MM.1S (cell line): ENCODE data around the gene CARMIL1.

ENCODE experiments used
- CTCF ChIP-seq: fragments of 300-600 bp; sonication (generic); IDR thresholded peaks from 2 replicates; pipeline ENCODE4 v1.5.1; 2016; ENCODE audit warnings: antibody characterized with exemption, low read length, mixed read lengths
- EZH2 ChIP-seq: fragments of 300-600 bp; sonication (generic); optimal IDR thresholded peaks from 2 replicates; pipeline ENCODE3; 2017; ENCODE audit warnings: low read depth, mild to moderate bottlenecking, antibody characterized with exemption, low read length, mixed read lengths
- EZH2phosphoT487 ChIP-seq: fragments of 300-600 bp; sonication (generic); IDR thresholded peaks from 2 replicates; pipeline ENCODE4 v1.6.1; 2018; ENCODE audit warnings: antibody characterized with exemption, low read length

GRCh38 chr6:25407431-25407830 lies 128.3 kb downstream of the CARMIL1 start:
- TF ChIP-seq CTCF (no peak), EZH2phosphoT487 (no peak), EZH2 (no peak)
